GM23338 (cell line): ENCODE data around the gene MED12L. TPM values are rescaled to one million over a fixed set of nuclear protein-coding genes. Genes with fewer than 3 reads are reported as not detected.
A peak's percentile ranks its signal among the peaks of the same experiment; 100 is the strongest.
"Not testable (repeated sequence)": the region's sequence is repeated elsewhere in the genome, so short reads cannot be mapped to it uniquely, and the experiment has no call there.

Source experiments
- ATAC-seq: fragments of 200-7000 bp; cut with Tn5 transposase; 3 replicates; pipeline ENCODE4 v1.9.1; 2020
- DNase-seq: peaks from one replicate; pipeline ENCODE4 v3.0.0-alpha.2; 2015; ENCODE audit warnings: low spot score
- H2AFZ ChIP-seq: fragments of 200-600 bp; sonication (generic); 2 replicates; pipeline ENCODE4 v1.8.0; 2016; ENCODE audit warnings: antibody characterized with exemption, mild to moderate bottlenecking, moderate library complexity
- H3F3A ChIP-seq: fragments of 200-600 bp; sonication (generic); replicated peaks from 2 replicates; pipeline ENCODE4 v1.8.0; 2017; ENCODE audit warnings: antibody characterized with exemption, mixed run types, low read depth
- H3K27ac ChIP-seq: fragments of 200-600 bp; sonication (generic); 2 replicates; pipeline ENCODE4 v1.6.1; 2016; ENCODE audit warnings: low read depth
- H3K27me3 ChIP-seq: fragments of 200-600 bp; sonication (generic); 2 replicates; pipeline ENCODE4 v1.8.0; 2016; ENCODE audit warnings: mild to moderate bottlenecking, mixed run types, moderate library complexity; ENCODE audit not compliant: insufficient read depth
- H3K36me3 ChIP-seq: fragments of 200-600 bp; sonication (generic); 2 replicates; pipeline ENCODE4 v1.8.0; 2016; ENCODE audit warnings: mild to moderate bottlenecking; ENCODE audit not compliant: insufficient read depth
- H3K4me1 ChIP-seq: fragments of 200-600 bp; sonication (generic); 2 replicates; pipeline ENCODE4 v1.8.0; 2016; ENCODE audit warnings: mild to moderate bottlenecking, moderate library complexity; ENCODE audit not compliant: insufficient read depth
- H3K4me2 ChIP-seq: fragments of 200-600 bp; sonication (generic); 2 replicates; pipeline ENCODE4 v1.7.1; 2017; ENCODE audit warnings: mixed run types
- H3K4me3 ChIP-seq: fragments of 200-600 bp; sonication (generic); 2 replicates; pipeline ENCODE4 v1.6.1; 2016; ENCODE audit warnings: mixed run types
- H3K79me2 ChIP-seq: fragments of 200-600 bp; sonication (generic); replicated peaks from 2 replicates; pipeline ENCODE4 v1.8.0; 2017; ENCODE audit warnings: mild to moderate bottlenecking; ENCODE audit not compliant: insufficient read depth
- H3K9me2 ChIP-seq: fragments of 200-600 bp; sonication (generic); 2 replicates; pipeline ENCODE4 v1.8.0; 2017; ENCODE audit not compliant: insufficient read depth
- H4K20me1 ChIP-seq: fragments of 200-600 bp; sonication (generic); replicated peaks from 2 replicates; pipeline ENCODE4 v1.8.0; 2017; ENCODE audit warnings: mild to moderate bottlenecking; ENCODE audit not compliant: insufficient read depth
- H3K27ac Mint-ChIP-seq: 2 replicates; pipeline ENCODE4 v1.8.0; 2020; ENCODE audit warnings: inconsistent platforms, mild to moderate bottlenecking, moderate library complexity, mixed read lengths
- H3K27me3 Mint-ChIP-seq: 3 replicates; pipeline ENCODE4 v1.8.0; 2022; ENCODE audit warnings: low read depth, mild to moderate bottlenecking, moderate library complexity, mixed read lengths, inconsistent platforms; ENCODE audit not compliant: insufficient read depth, poor library complexity
- H3K36me3 Mint-ChIP-seq: 3 replicates; pipeline ENCODE4 v1.8.0; 2021; ENCODE audit warnings: low read depth, mild to moderate bottlenecking, inconsistent platforms, moderate library complexity, mixed read lengths
- H3K4me1 Mint-ChIP-seq: 3 replicates; pipeline ENCODE4 v1.8.0; 2020; ENCODE audit warnings: mild to moderate bottlenecking, inconsistent platforms, mixed read lengths
- H3K4me3 Mint-ChIP-seq: 3 replicates; pipeline ENCODE4 v1.8.0; 2021; ENCODE audit warnings: moderate library complexity, mild to moderate bottlenecking, inconsistent platforms, mixed read lengths
- H3K9me3 Mint-ChIP-seq: 3 replicates; pipeline ENCODE4 v1.8.0; 2020; ENCODE audit warnings: moderate library complexity, mild to moderate bottlenecking, inconsistent platforms, mixed read lengths
- CREB1 ChIP-seq: fragments of 250-450 bp; sonication (Bioruptor Pico); IDR thresholded peaks from 2 replicates; pipeline ENCODE4 v1.5.0; 2020; ENCODE audit warnings: low read depth, mild to moderate bottlenecking, moderate library complexity
- ETS1 ChIP-seq: IDR thresholded peaks from 2 replicates; pipeline ENCODE4 v1.6.1; 2016; ENCODE audit warnings: antibody characterized with exemption
- EZH2phosphoT487 ChIP-seq: fragments of 200-600 bp; sonication (generic); IDR thresholded peaks from one replicate; pipeline ENCODE4 v1.8.1; 2018; ENCODE audit warnings: antibody characterized with exemption; ENCODE audit not compliant: unreplicated experiment
- JUNB ChIP-seq: IDR thresholded peaks from one replicate; pipeline ENCODE4 v1.6.1; 2016; ENCODE audit warnings: antibody characterized with exemption; ENCODE audit not compliant: unreplicated experiment
- POLR2AphosphoS5 ChIP-seq: IDR thresholded peaks from 2 replicates; pipeline ENCODE4 v1.6.1; 2016; ENCODE audit warnings: antibody characterized with exemption, low read depth
- ZNF114 ChIP-seq: fragments of 250-450 bp; sonication (Bioruptor Pico); IDR thresholded peaks from 2 replicates; pipeline ENCODE4 v1.5.0; 2020; ENCODE audit warnings: mild to moderate bottlenecking, moderate library complexity
- polyA plus RNA-seq: library from polyadenylated mRNA; unstranded; fragments of >200 nt; fragmentation: Nextera tagmentation; extraction: Ambion mirVana; gene quantifications from 2 replicates; pipeline ENCODE4 v1.2.1, GENCODE V29; 2016
- total RNA-seq: library from RNA; depleted of rRNA; stranded (reverse); fragments of >200 nt; shearing (Covaris generic); gene quantifications from 2 replicates; pipeline ENCODE4 v1.2.3, GENCODE V29; 2014

MED12L gene
- total and polyA plus RNA-seq, 2 experiments from 2014 or later, result 5.7 to 25.0 TPM

- not testable (repeated sequence) for H3K4me3 Mint-ChIP-seq, H3K4me2 ChIP-seq, H3K4me3 ChIP-seq, H3K36me3 Mint-ChIP-seq, H4K20me1 ChIP-seq, H3K27me3 Mint-ChIP-seq, H3K36me3 ChIP-seq, H3K27ac ChIP-seq, DNase-seq, H3K4me1 ChIP-seq, H3K9me3 Mint-ChIP-seq, H2AFZ ChIP-seq, H3K27me3 ChIP-seq, H3F3A ChIP-seq, H3K9me2 ChIP-seq, H3K27ac Mint-ChIP-seq, H3K79me2 ChIP-seq
- peaks cover 24% of the 10 kb centered on the region for H3K4me1 Mint-ChIP-seq
- TF ChIP-seq EZH2phosphoT487, result peak; percentile 35
- ATAC-seq, result peak; percentile 27; the same call in 1 of the 3 replicates
Observed at GRCh38 chr3:151169948-151170679, 84.7 kb downstream of the MED12L start.

GRCh38 chr3:151171145-151171757 is 85.8 kb downstream of the MED12L start:
- Histone ChIP-seq H3K4me3 (no peak overlapping the region), H4K20me1 (no peaks in the 10 kb centered on the region), H3K9me2 (no peaks in the 10 kb centered on the region), H3F3A (no peaks in the 10 kb centered on the region), H3K4me2 (no peak overlapping the region), H3K27me3 (no peaks in the 10 kb centered on the region), H3K27ac (no peak overlapping the region), H3K4me1 (no peaks in the 10 kb centered on the region), H3K79me2 (no peaks in the 10 kb centered on the region), H3K36me3 (no peaks in the 10 kb centered on the region), H2AFZ (no peak overlapping the region)
- Mint-ChIP-seq H3K27me3 (no peaks in the 10 kb centered on the region), H3K27ac (no peak overlapping the region; the same call in 1 of the 2 replicates), H3K9me3 (no peaks in the 10 kb centered on the region), H3K36me3 (peaks cover under 1% of the 10 kb centered on the region; the same call in 1 of the 3 replicates), H3K4me1 (peaks cover 24% of the 10 kb centered on the region), H3K4me3 (no peak overlapping the region)
- DNase-seq (no peak), ATAC-seq (no peak)
- no peak for TF ChIP-seq ZNF114
- no peak for TF ChIP-seq EZH2phosphoT487
- no peak for TF ChIP-seq ETS1
- no peak for TF ChIP-seq JUNB
- no peak for TF ChIP-seq CREB1 (CRISPR knock-in tag)

- no peak for ATAC-seq
- Histone ChIP-seq H3K4me3 (no peak overlapping the region), H3K4me2 (no peak overlapping the region), H2AFZ (no peak overlapping the region), H3F3A (no peaks in the 10 kb centered on the region), H3K9me2 (no peaks in the 10 kb centered on the region), H3K79me2 (no peaks in the 10 kb centered on the region), H3K27ac (no peak overlapping the region), H3K27me3 (no peaks in the 10 kb centered on the region), H3K4me1 (no peaks in the 10 kb centered on the region), H4K20me1 (no peaks in the 10 kb centered on the region), H3K36me3 (no peaks in the 10 kb centered on the region)
- H3K9me3 Mint-ChIP-seq, result no peaks in the 10 kb centered on the region
- H3K36me3 Mint-ChIP-seq, result no peaks in the 10 kb centered on the region
- no peaks in the 10 kb centered on the region for H3K27me3 Mint-ChIP-seq
- H3K27ac Mint-ChIP-seq, result no peak overlapping the region
- peaks cover 29% of the 10 kb centered on the region for H3K4me1 Mint-ChIP-seq
- no peak overlapping the region for H3K4me3 Mint-ChIP-seq
- no peak for TF ChIP-seq POLR2AphosphoS5
- DNase-seq, result no peak
Observed at GRCh38 chr3:151174351-151174750, 88.9 kb downstream of the MED12L start.
